Femur (tissue), 1 donor: ENCODE results near the gene ALOX12B.
A peak's percentile ranks its signal among the peaks of the same experiment; 100 is the strongest.
"Not testable (repeated sequence)": the region's sequence is repeated elsewhere in the genome, so short reads cannot be mapped to it uniquely, and the experiment has no call there.

ENCODE experiments used
- DNase-seq: peaks from one replicate; pipeline ENCODE4 v3.0.0-alpha.2; 2017

ALOX12B gene

GRCh38 chr17:8118769-8119580 is 31.5 kb upstream of the ALOX12B start:
- peak; percentile 91 for DNase-seq

DNA sequence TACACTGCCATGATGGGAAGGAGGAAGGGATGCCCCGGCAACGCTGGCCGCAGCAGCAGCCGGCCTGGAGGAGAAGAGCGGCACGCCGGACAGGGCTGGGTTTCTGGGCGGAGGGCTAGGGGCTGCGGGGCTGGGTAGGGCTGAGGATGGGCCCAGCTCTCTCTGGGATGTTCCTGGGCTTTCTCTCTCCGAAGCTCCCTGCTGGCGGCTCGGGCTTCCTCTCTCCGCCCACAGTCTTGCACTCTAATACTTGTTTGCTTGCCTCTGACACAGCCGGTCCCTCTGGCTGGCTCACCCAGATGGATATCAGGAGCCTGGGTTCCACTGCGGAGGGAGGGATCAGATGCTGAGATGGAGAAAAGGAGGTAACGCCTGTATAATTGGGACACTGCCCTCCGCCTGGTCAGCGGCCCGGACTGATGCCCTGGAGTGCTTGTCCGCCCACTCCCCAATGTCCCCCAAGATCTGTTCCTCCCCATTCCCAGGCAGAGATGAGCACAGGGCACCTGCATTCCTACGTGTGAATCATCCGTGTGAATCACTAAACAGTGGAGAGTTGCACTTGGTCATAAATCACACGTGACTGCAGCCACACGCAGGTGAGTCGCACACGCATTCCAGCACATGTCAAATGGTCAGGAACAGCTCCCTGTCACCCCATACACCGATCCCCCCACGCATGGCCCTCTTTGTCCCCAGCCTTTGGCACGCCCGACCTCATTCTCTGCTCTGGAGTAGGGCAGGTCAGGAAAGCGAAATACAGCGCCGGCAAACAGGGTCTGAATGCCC is 30.7 kb upstream of the ALOX12B start, which contains the start of gene ALOXE3:
Gene ALOXE3 (minus strand): TSS at position 535 of the 789 bp plus-strand sequence. CDS start 524 bp downstream, at position 11.
- DNase-seq, result peak; percentile 52

- DNase-seq, result no peak
Observed at GRCh38 chr17:8117367-8117979, 30.0 kb upstream of the ALOX12B start.

- DNase-seq, result no peak
Observed at GRCh38 chr17:8116776-8117175, 29.3 kb upstream of the ALOX12B start.

DNA sequence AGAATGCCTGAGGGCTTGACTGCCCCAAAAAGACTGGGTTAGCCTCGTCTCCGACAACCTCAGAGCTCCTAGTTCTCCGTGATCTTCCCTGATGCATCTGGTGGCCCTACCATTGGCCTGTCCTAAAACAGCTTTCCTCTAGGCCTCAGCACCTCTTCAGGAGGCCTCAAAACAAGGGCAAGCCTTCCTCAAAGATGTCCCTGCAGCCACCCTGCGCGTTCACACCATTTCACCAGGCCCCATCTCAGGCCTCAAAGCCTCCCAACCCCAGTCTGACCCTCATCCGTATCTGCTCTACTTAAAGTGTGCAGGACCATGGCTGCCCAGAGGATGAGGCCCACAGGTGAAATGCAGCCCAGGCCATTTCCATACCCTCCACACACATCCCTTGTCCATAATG is 23.4 kb upstream of the ALOX12B start:
- no peak for DNase-seq

GRCh38 chr17:8110456-8110804 is 22.9 kb upstream of the ALOX12B start:
- DNase-seq, result no peak

DNA sequence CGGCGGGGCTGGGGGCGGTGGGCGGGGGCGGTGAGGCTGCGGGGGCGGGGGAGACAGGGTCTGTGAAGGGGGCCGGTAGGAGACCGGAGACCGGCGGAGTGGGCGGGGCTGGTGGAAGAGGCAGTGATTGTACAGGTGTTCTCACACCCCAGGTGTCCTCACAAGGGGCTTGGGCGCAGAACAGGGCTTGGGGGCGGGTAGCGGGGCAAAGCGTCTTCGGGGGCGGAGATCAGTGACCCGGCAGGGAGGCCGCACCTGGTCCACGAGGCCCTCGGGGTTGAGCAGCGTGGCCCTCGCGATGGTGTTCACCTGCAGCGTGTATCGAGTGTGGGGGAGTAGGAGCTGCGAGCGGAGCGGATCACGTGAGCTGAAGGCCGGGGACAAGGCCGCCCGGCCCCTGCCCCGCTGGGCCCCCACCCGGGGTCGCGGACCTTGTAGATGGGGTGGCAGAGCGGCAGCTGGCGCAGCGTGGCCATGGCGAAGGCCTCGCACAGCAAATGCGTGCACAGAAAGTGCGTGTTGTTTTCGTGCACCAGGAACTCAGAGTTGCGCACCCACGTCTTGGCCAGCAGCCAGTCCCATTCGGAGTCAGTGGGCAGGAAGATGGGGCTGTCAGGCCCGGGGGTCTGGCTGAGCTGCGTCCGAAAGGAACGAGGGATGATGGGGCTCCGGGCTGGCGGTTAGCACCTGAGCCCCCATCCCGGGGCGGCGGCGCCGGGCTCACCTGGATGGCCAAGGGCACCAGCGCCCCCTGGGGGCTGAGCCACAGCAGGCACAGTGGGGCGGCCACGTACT is 22.3 kb upstream of the ALOX12B start:
- peak; percentile 38 for DNase-seq

DNA sequence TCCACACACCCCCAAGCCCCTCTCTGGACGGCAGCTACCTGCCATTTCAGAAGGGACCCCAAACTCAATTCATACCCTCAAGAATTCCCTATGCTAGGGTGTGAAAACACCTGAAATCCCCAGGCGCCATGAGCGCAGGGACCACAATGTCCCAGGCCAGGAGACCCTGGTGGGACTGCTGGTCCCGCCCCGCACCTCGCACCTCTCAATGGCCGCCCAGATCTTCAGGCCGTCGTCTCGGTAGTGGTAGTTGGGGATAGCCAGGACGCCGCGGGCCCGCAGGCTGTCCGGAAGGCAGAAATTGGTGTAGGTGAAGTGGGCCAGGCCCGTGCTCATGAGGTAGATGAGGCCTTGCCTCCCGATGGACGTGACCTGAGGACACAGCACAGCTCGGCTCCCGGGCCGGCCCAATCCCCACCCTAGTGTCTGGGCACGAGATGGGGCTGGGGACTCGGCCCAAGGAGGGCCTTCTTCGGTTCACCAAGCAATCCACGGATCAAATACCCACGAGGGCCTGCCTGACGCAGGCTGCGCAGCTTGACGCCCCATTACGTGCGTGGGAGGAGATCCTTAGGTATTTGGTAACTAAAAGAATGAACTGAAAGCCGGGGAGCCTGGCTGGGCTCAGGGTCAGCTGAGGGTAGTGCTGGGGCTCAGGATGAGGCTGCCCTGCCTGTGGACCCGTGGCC is 21.6 kb upstream of the ALOX12B start:
- DNase-seq, result no peak

DNA sequence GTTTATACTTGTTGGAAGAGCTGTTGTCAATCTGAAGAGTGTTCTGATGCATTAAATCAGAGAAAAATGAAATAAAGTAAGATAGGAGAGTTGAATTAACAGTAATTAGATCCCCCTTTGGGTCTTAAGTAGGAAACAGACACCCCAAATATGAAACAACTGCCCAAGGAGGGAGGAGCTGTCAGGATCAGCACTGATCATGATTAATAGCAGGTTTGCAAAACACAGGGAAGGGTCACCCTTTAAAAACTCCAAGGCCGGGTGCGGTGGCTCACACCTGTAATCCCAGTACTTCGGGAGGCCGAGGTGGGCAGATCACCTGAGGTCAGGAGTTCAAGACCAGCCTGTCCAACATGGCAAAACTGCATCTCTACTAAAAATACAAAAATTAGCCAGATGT is 19.5 kb upstream of the ALOX12B start:
- not testable (repeated sequence) for DNase-seq

- DNase-seq, result no peak
Observed at GRCh38 chr17:8105957-8106398, 18.5 kb upstream of the ALOX12B start.

GRCh38 chr17:8104911-8105310 is 17.4 kb upstream of the ALOX12B start:
- DNase-seq, result no peak

GRCh38 chr17:8103549-8103948 is 16.0 kb upstream of the ALOX12B start:
- no peak for DNase-seq

- no peak for DNase-seq
Observed at GRCh38 chr17:8101721-8102120, 14.2 kb upstream of the ALOX12B start.

DNA sequence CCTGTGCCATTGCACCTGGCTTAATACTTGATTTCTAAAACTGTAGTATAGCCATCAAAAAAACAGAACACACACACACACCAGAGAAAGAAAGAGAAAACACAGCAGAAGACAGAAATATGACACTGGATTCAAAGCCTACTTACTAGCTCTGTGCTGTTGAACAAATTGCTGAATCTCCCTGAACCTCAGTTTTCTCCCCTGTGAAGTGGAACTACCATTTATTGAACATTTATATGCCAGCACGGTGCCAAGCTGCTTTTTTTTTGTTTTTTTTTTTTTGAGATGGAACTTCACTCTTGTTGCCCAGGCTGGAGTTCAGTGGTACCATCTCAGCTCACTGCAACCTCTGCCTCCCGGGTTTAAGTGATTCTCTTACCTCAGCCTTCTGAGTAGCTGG is 13.2 kb upstream of the ALOX12B start:
- no peak for DNase-seq

GRCh38 chr17:8100111-8100510 is 12.6 kb upstream of the ALOX12B start:
- DNase-seq, result no peak

DNA sequence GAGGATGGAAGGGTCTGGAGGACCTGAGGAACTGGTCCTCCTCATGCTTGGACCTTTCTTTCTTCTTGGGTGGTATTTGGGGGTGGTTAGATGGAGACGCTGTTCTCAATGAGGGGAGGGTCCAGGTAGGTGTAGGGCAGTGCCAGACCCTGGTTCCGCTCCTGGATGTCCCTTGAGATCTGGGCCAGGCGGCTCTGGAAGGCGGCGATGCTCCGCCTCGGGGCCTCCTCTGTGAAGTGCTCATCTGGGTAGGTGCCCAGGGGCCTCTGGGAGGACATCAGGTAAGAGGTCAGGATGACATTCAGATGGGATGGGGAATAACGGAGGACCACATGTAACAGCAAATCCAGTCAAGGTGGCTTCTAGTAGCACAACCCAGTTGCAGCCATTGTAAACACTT is 9.0 kb upstream of the ALOX12B start:
- no peak for DNase-seq

DNA sequence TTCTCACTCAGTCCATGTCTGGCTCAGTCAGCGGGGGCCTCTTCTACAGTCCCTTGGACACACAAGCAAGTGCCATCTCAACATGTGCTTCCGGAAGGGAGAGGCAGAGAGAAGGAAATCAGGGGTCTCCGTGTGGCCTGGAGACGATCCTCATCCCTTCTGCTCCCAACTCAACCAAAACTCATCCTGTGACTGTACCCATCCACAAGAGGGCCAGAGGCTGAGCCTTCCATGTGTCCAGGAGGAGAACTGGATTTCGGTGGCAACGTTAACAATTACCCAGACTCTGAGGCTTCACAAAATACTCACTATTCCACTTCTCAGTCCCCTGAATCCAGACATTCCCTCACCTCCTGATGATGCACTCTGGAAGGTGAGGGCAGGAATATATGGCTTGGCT is 7.8 kb upstream of the ALOX12B start:
- no peak for DNase-seq

GRCh38 chr17:8091033-8091687 is 3.6 kb upstream of the ALOX12B start:
- no peak for DNase-seq

DNA sequence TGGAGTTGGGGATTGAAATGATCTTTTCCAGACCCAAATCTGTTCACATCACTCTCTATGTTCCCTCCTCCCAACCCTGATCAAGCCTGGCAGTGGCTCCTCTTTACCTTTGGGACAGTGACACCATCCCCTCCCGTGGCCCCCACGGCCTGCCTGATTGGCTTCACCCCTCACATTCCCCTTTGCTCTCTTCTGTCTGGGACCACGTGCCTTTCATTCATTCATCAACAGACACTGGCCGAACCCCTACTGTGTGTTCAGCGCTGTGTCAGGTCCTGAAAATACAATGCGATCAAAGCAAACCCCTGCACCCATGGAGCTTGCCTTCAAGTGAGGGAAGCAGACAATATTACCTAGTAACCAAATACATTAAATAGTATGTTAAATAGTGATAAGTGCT is 2.2 kb upstream of the ALOX12B start:
- no peak for DNase-seq

DNA sequence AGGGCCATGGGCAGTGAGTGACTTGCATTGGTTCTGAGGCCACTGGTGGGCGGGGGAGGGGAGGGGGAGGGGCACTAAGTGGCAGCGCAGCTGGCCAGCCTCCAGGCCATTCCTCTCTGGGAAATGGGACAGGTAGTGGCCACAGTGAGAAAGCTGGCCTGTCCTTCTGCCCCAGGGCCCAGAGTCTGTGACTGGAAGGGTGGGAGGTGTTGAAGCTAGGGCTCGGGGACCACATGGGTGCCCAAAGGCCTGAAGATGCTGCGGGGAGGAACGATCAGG is 375 bp upstream of the ALOX12B start:
- no peak for DNase-seq

- no peak for DNase-seq
Observed at GRCh38 chr17:8084250-8084649, 3.3 kb downstream of the ALOX12B start.

GRCh38 chr17:8082292-8082691 is 5.2 kb downstream of the ALOX12B start:
- no peak for DNase-seq
